H1 (cell line): Measurements from ENCODE around the gene CYP11A1. TPM values are rescaled to one million over a fixed set of nuclear protein-coding genes. Genes with fewer than 3 reads are reported as not detected.

Source experiments
- FOSL1 ChIP-seq: IDR thresholded peaks from 2 replicates; pipeline ENCODE4 v1.6.1; 2011; ENCODE audit warnings: mild to moderate bottlenecking, low read depth, low read length, moderate library complexity; ENCODE audit not compliant: insufficient read depth
- KDM4A ChIP-seq: IDR thresholded peaks from one replicate; pipeline ENCODE4 v1.7.1; 2012; ENCODE audit warnings: low read depth, mild to moderate bottlenecking, moderate library complexity, low read length, inconsistent platforms; ENCODE audit not compliant: severe bottlenecking
- POLR2AphosphoS5 ChIP-seq: IDR thresholded peaks from 2 replicates; pipeline ENCODE4 v1.6.1; 2011; ENCODE audit warnings: low read depth, low read length
- SIX5 ChIP-seq: IDR thresholded peaks from 2 replicates; pipeline ENCODE4 v1.6.1; 2011; ENCODE audit warnings: mild to moderate bottlenecking, low read depth, low read length
- TEAD4 ChIP-seq: IDR thresholded peaks from 2 replicates; pipeline ENCODE4 v1.6.1; 2012; ENCODE audit warnings: low read depth, low read length, inconsistent platforms, mixed read lengths
- polyA plus RNA-seq, 7 experiments: library from polyadenylated mRNA; depleted of rRNA in 3 of 7; stranded (reverse) in 5 of 7; unstranded in 2 of 7; fragments of >200 nt in 5 of 7; fragments of 200-250 nt in 2 of 7; gene quantifications; 1 replicate in 5 of 7; 2 replicates in 1 of 7; 4 replicates in 1 of 7; pipeline versions ENCODE4 v1.2.1 to v1.2.3, GENCODE V29; 2011 to 2013; ENCODE audit warnings: missing spikeins in 2 of 7, mixed read lengths in 2 of 7
- total RNA-seq: library from RNA; stranded (reverse); fragmentation: NEBNext Ultra II Directional; extraction: Animal tissue kit (Norgen Biotek cat#: 25700); gene quantifications from 2 replicates; pipeline ENCODE4 v1.2.1, GENCODE V29; 2021

The CYP11A1 gene
- total and polyA plus RNA-seq, 2 of the 8 experiments (the other 6 are each of a cell fraction or from before 2014, with no cell fraction given): 1.9 to 7.2 TPM

GRCh38 chr15:74350295-74351275 lies 16.9 kb downstream of the CYP11A1 start (continued):
- TF ChIP-seq KDM4A: no peak
- no peak for TF ChIP-seq SIX5
- TF ChIP-seq TEAD4: no peak
- no peak for TF ChIP-seq FOSL1
- TF ChIP-seq POLR2AphosphoS5: no peak
